Measurements from ENCODE around the gene NDEL1. TPM values are rescaled to one million over a fixed set of nuclear protein-coding genes. Genes with fewer than 3 reads are reported as not detected.
A peak's percentile ranks its signal among the peaks of the same experiment; 100 is the strongest.

NDEL1 gene
- total and polyA plus RNA-seq, 9 of the 15 experiments (the other 6 are each of a cell fraction or from before 2014, with no cell fraction given): 0.86 to 30.5 (median 22.7) TPM

DNA sequence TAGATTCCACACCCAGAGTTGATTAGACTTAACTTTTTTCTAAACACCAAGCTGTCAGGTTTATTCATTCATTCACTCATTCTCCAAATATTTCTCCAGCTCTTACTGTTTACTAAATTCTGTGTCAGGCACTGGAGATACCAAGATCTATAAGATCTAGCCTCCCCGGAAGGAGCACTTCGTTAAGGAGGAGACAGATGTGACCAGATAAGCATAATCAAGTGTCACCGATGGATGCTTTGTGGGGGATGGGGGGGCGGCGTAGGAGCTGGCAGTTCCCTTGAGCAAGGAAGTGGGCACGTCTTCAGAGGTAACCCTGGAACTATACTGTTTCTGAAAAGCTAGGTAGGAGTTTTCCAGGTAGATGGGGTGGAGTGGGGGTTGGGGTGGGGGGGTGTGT is 48.8 kb upstream of the NDEL1 start:
- ATAC-seq (no peak), DNase-seq (ENCODE audit: extremely low read depth in 1 of 4, low spot score in 3 of 4) (peak in 2 of 4 experiments; percentile 29 to 57), FAIRE-seq (peak; percentile 71)
- in situ Hi-C loops (cut with MboI) (loop anchor here (25.0 kb wide), 1 partner anchor 1150 kb away; no protein-coding TSS in a partner anchor), intact Hi-C loops (cut with micrococcal nuclease) (loop anchor here (10.0 kb wide), 1 partner anchor 162 kb away; no protein-coding TSS in a partner anchor)
- peak overlapping the region; percentile 39; the same call in 1 of the 2 replicates for H3K4me2 ChIP-seq (ENCODE audit: insufficient read depth, low read length)
- WGBS (ENCODE audit: insufficient coverage, low coverage, missing lambda C conversion rate): 0% methylated on average over 6 of the region's 6 CpGs
- POLR2A ChIA-PET: interaction anchor here (1.2 to 1.3 kb wide), 2 partner anchors 10 to 214 kb away, joined by 3 to 5 read pairs; partner anchors contain the start of gene KRABD2
- no peaks in the 10 kb centered on the region for H3K9me1 ChIP-seq (ENCODE audit: control insufficient read depth, insufficient read depth, low read length)
- H3K36me3 ChIP-seq (ENCODE audit: control insufficient read depth, insufficient read depth, low read length): peaks cover 7% of the 10 kb centered on the region; the same call in 2 of the 3 replicates
- H4K20me1 ChIP-seq (replicated peaks; ENCODE audit: control insufficient read depth, insufficient read depth, low read length): no peaks in the 10 kb centered on the region
- no peak overlapping the region for H3K4me3 ChIP-seq
- H3K4me1 ChIP-seq (replicated peaks in 1 of 2; ENCODE audit: control insufficient read depth in 2 of 2, insufficient read depth in 2 of 2, low read length in 2 of 2): peaks cover 26 to 33% of the 10 kb centered on the region in 2 experiments; a peak in 4 of 5 replicates
- no peaks in the 10 kb centered on the region for H3K27me3 ChIP-seq (ENCODE audit: control insufficient read depth in 2 of 2, insufficient read depth in 2 of 2, low read length in 2 of 2)
- peak overlapping the region; percentile 38; the same call in 1 of the 2 replicates for H2AFZ ChIP-seq (ENCODE audit: low read depth, low read length)
- no TSS peak for BruUV-seq (replicated peaks)
- H3K9me3 ChIP-seq (replicated peaks; ENCODE audit: control insufficient read depth, insufficient read depth, low read depth, low read length): no peaks in the 10 kb centered on the region
- H3K9ac ChIP-seq (ENCODE audit: insufficient read depth in 1 of 2, low read depth in 2 of 2, low read length in 2 of 2): peak overlapping the region in 1 of 2 experiments; percentile 28; a peak in 1 of 4 replicates
- peak overlapping the region; percentile 64; the same call in 1 of the 3 replicates for H3K27ac ChIP-seq (ENCODE audit: extremely low read depth, low read depth, low read length)
- CTCF ChIA-PET (ENCODE audit: low intra/inter-chr PET ratio): no interaction called here
- H3K79me2 ChIP-seq (ENCODE audit: control insufficient read depth, insufficient read depth, low read length): peaks cover 20% of the 10 kb centered on the region
- TF ChIP-seq ZNF165 (CRISPR knock-in tag; IDR thresholded peaks at IDR 0.05; ENCODE audit: borderline replicate concordance): no peak
- TF ChIP-seq ZNF282 (CRISPR knock-in tag; IDR thresholded peaks at IDR 0.05): no peak
- no peak for TF ChIP-seq SNRNP70 (optimal IDR thresholded peaks at IDR 0.05; ENCODE audit: low read depth, low read length)
- no peak for TF ChIP-seq ZNF507 (tag; conservative IDR thresholded peaks at IDR 0.05)
- TF ChIP-seq KAT2B (IDR thresholded peaks at IDR 0.05; ENCODE audit: low read depth, low read length): no peak
- TF ChIP-seq HNRNPLL (IDR thresholded peaks at IDR 0.05; ENCODE audit: low read depth, low read length, poor library complexity, severe bottlenecking): no peak
- TF ChIP-seq, protein P1, sequence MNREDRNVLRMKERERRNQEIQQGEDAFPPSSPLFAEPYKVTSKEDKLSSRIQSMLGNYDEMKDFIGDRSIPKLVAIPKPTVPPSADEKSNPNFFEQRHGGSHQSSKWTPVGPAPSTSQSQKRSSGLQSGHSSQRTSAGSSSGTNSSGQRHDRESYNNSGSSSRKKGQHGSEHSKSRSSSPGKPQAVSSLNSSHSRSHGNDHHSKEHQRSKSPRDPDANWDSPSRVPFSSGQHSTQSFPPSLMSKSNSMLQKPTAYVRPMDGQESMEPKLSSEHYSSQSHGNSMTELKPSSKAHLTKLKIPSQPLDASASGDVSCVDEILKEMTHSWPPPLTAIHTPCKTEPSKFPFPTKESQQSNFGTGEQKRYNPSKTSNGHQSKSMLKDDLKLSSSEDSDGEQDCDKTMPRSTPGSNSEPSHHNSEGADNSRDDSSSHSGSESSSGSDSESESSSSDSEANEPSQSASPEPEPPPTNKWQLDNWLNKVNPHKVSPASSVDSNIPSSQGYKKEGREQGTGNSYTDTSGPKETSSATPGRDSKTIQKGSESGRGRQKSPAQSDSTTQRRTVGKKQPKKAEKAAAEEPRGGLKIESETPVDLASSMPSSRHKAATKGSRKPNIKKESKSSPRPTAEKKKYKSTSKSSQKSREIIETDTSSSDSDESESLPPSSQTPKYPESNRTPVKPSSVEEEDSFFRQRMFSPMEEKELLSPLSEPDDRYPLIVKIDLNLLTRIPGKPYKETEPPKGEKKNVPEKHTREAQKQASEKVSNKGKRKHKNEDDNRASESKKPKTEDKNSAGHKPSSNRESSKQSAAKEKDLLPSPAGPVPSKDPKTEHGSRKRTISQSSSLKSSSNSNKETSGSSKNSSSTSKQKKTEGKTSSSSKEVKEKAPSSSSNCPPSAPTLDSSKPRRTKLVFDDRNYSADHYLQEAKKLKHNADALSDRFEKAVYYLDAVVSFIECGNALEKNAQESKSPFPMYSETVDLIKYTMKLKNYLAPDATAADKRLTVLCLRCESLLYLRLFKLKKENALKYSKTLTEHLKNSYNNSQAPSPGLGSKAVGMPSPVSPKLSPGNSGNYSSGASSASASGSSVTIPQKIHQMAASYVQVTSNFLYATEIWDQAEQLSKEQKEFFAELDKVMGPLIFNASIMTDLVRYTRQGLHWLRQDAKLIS (CRISPR knock-in tag; IDR thresholded peaks at IDR 0.05): no peak
- TF ChIP-seq TCF7 (IDR thresholded peaks at IDR 0.05; ENCODE audit: borderline replicate concordance): no peak
- TF ChIP-seq MTA2 (IDR thresholded peaks at IDR 0.05; ENCODE audit: low read depth): peak; percentile 28; the same call in 1 of the 2 replicates
- no peak for TF ChIP-seq MAFG (tag; conservative IDR thresholded peaks at IDR 0.05)
- TF ChIP-seq, protein P2, sequence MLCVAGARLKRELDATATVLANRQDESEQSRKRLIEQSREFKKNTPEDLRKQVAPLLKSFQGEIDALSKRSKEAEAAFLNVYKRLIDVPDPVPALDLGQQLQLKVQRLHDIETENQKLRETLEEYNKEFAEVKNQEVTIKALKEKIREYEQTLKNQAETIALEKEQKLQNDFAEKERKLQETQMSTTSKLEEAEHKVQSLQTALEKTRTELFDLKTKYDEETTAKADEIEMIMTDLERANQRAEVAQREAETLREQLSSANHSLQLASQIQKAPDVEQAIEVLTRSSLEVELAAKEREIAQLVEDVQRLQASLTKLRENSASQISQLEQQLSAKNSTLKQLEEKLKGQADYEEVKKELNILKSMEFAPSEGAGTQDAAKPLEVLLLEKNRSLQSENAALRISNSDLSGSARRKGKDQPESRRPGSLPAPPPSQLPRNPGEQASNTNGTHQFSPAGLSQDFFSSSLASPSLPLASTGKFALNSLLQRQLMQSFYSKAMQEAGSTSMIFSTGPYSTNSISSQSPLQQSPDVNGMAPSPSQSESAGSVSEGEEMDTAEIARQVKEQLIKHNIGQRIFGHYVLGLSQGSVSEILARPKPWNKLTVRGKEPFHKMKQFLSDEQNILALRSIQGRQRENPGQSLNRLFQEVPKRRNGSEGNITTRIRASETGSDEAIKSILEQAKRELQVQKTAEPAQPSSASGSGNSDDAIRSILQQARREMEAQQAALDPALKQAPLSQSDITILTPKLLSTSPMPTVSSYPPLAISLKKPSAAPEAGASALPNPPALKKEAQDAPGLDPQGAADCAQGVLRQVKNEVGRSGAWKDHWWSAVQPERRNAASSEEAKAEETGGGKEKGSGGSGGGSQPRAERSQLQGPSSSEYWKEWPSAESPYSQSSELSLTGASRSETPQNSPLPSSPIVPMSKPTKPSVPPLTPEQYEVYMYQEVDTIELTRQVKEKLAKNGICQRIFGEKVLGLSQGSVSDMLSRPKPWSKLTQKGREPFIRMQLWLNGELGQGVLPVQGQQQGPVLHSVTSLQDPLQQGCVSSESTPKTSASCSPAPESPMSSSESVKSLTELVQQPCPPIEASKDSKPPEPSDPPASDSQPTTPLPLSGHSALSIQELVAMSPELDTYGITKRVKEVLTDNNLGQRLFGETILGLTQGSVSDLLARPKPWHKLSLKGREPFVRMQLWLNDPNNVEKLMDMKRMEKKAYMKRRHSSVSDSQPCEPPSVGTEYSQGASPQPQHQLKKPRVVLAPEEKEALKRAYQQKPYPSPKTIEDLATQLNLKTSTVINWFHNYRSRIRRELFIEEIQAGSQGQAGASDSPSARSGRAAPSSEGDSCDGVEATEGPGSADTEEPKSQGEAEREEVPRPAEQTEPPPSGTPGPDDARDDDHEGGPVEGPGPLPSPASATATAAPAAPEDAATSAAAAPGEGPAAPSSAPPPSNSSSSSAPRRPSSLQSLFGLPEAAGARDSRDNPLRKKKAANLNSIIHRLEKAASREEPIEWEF (CRISPR knock-in tag; IDR thresholded peaks at IDR 0.05): no peak
- 0 out of 2 replicates have a peak, but pooled peaks have one; percentile 33 for TF ChIP-seq MTA1 (IDR thresholded peaks at IDR 0.05; ENCODE audit: borderline replicate concordance)
- no peak for TF ChIP-seq KAT8 (IDR thresholded peaks at IDR 0.05; ENCODE audit: low read depth)

Measured in K562 (cell line).